GM12892 (cell line): ENCODE results near the gene PPP1R16B.
"Not testable (repeated sequence)": the region's sequence is repeated elsewhere in the genome, so short reads cannot be mapped to it uniquely, and the experiment has no call there.

Source experiments
- DNase-seq: peaks from one replicate; pipeline ENCODE4 v3.0.0; 2011; ENCODE audit not compliant: insufficient read length
- FAIRE-seq: peaks from 2 replicates; lab custom pipeline; 2011; peaks lifted over from hg19 to GRCh38; lab: Jason Lieb, UNC
- POLR2A ChIP-seq: IDR thresholded peaks from 2 replicates; pipeline ENCODE4 v1.6.1; 2011; ENCODE audit warnings: low read depth, low read length, control low read depth
- POLR2AphosphoS5 ChIP-seq: IDR thresholded peaks from 2 replicates; pipeline ENCODE4 v1.6.1; 2011; ENCODE audit warnings: low read depth, low read length, control low read depth
- TAF1 ChIP-seq: IDR thresholded peaks from 2 replicates; pipeline ENCODE4 v1.6.1; 2011; ENCODE audit warnings: low read depth, mild to moderate bottlenecking, control low read depth, low read length, borderline replicate concordance

The PPP1R16B gene

GRCh38 chr20:38957235-38957876 lies 151.9 kb downstream of the PPP1R16B start:
- DNase-seq, result no peak
- no peak for FAIRE-seq
- TF ChIP-seq TAF1, result no peak
- TF ChIP-seq POLR2A, result no peak
- no peak for TF ChIP-seq POLR2AphosphoS5

GRCh38 chr20:38957915-38958485 lies 152.5 kb downstream of the PPP1R16B start:
- DNase-seq (no peak), FAIRE-seq (no peak)
- TF ChIP-seq POLR2AphosphoS5 (no peak), POLR2A (no peak), TAF1 (no peak)

- DNase-seq, FAIRE-seq: not testable (repeated sequence)
These were observed 154.7 kb downstream of the PPP1R16B start for GRCh38 chr20:38960187-38960687.

GRCh38 chr20:38961530-38962043 lies 156.1 kb downstream of the PPP1R16B start:
- no peak for DNase-seq
- no peak; the same call in 1 of the 2 replicates for TF ChIP-seq POLR2AphosphoS5
- TF ChIP-seq TAF1, result no peak
- TF ChIP-seq POLR2A, result no peak; the same call in 1 of the 2 replicates
- FAIRE-seq, result no peak

GRCh38 chr20:38962044-38962927 lies 156.8 kb downstream of the PPP1R16B start, which contains the start of gene DHX35:
TSS of gene DHX35 (plus strand) at chr20:38962344. CDS start at chr20:38962368, 24 bp downstream.
- FAIRE-seq, result peak; percentile 99
- DNase-seq, result peak; percentile 95
- TF ChIP-seq POLR2AphosphoS5 (peak; percentile 71), POLR2A (peak; percentile 84; the same call in 1 of the 2 replicates), TAF1 (peak; percentile 52; the same call in 1 of the 2 replicates)

- no peak for FAIRE-seq
- TF ChIP-seq POLR2A (no peak), TAF1 (no peak), POLR2AphosphoS5 (no peak)
- DNase-seq, result no peak
These were observed 157.5 kb downstream of the PPP1R16B start for GRCh38 chr20:38962928-38963401.

- TF ChIP-seq POLR2A, result no peak
- no peak for TF ChIP-seq POLR2AphosphoS5
- TF ChIP-seq TAF1, result no peak
- FAIRE-seq, result no peak
- DNase-seq, result no peak
These were observed 158.2 kb downstream of the PPP1R16B start for GRCh38 chr20:38963745-38964144.

GRCh38 chr20:38965264-38965663 lies 159.8 kb downstream of the PPP1R16B start:
- FAIRE-seq, result no peak
- DNase-seq, result no peak
- no peak for TF ChIP-seq POLR2A
- TF ChIP-seq POLR2AphosphoS5, result no peak
- no peak for TF ChIP-seq TAF1

GRCh38 chr20:38968090-38968489 lies 162.6 kb downstream of the PPP1R16B start:
- DNase-seq, result no peak
- no peak for FAIRE-seq
- TF ChIP-seq POLR2A, result no peak
- TF ChIP-seq TAF1, result no peak
- TF ChIP-seq POLR2AphosphoS5, result no peak

GRCh38 chr20:38969708-38970107 lies 164.2 kb downstream of the PPP1R16B start:
- no peak for FAIRE-seq
- TF ChIP-seq POLR2A (no peak), POLR2AphosphoS5 (no peak), TAF1 (no peak)
- DNase-seq, result no peak

GRCh38 chr20:38970302-38970701 lies 164.8 kb downstream of the PPP1R16B start:
- FAIRE-seq (no peak), DNase-seq (no peak)
- TF ChIP-seq POLR2AphosphoS5, result no peak
- no peak for TF ChIP-seq POLR2A
- TF ChIP-seq TAF1, result no peak
